HG03135 (cell line): ENCODE results near the gene CYP2C19.
"Not testable (repeated sequence)": the region's sequence is repeated elsewhere in the genome, so short reads cannot be mapped to it uniquely, and the experiment has no call there.

Experiments used
- ATAC-seq: cut with Tn5 transposase; IDR thresholded peaks from one replicate; pipeline ENCODE4 v1.9.1; 2021; ENCODE audit warnings: mild to moderate bottlenecking, moderate library complexity; ENCODE audit not compliant: unreplicated experiment

Gene CYP2C19

GRCh38 chr10:94762393-94762792 is at the start of gene CYP2C19:
CYP2C19 (plus strand) TSS chr10:94762681; CDS start chr10:94762706, 25 bp downstream.
- no peak for ATAC-seq

GRCh38 chr10:94725871-94726270 is 36.6 kb upstream of the CYP2C19 start:
- ATAC-seq: no peak

GRCh38 chr10:94735197-94735596 is 27.3 kb upstream of the CYP2C19 start:
- ATAC-seq: no peak

GRCh38 chr10:94738588-94738987 is 23.9 kb upstream of the CYP2C19 start:
- no peak for ATAC-seq

- ATAC-seq: no peak
Observed at GRCh38 chr10:94747137-94747536, 15.3 kb upstream of the CYP2C19 start.

GRCh38 chr10:94747838-94748237 is 14.6 kb upstream of the CYP2C19 start:
- no peak for ATAC-seq

- no peak for ATAC-seq
Observed at GRCh38 chr10:94757916-94758315, 4.6 kb upstream of the CYP2C19 start.

- ATAC-seq: no peak
Observed at GRCh38 chr10:94760586-94761178, 1.8 kb upstream of the CYP2C19 start.

GRCh38 chr10:94775425-94775824 is 12.9 kb downstream of the CYP2C19 start:
- not testable (repeated sequence) for ATAC-seq

GRCh38 chr10:94777886-94778458 is 15.5 kb downstream of the CYP2C19 start:
- no peak for ATAC-seq

GRCh38 chr10:94780844-94781243 is 18.4 kb downstream of the CYP2C19 start:
- ATAC-seq: no peak

GRCh38 chr10:94784256-94784655 is 21.8 kb downstream of the CYP2C19 start:
- ATAC-seq: no peak

GRCh38 chr10:94785211-94785610 is 22.7 kb downstream of the CYP2C19 start:
- no peak for ATAC-seq

GRCh38 chr10:94800551-94800950 is 38.1 kb downstream of the CYP2C19 start:
- ATAC-seq: not testable (repeated sequence)

- no peak for ATAC-seq
Observed at GRCh38 chr10:94803307-94803706, 40.8 kb downstream of the CYP2C19 start.

GRCh38 chr10:94830025-94830424 is 67.5 kb downstream of the CYP2C19 start:
- not testable (repeated sequence) for ATAC-seq

GRCh38 chr10:94846204-94846603 is 83.7 kb downstream of the CYP2C19 start:
- no peak for ATAC-seq

- no peak for ATAC-seq
Observed at GRCh38 chr10:94850766-94851165, 88.3 kb downstream of the CYP2C19 start.

- ATAC-seq: no peak
Observed at GRCh38 chr10:94851263-94851662, 88.8 kb downstream of the CYP2C19 start.

GRCh38 chr10:94852438-94852837 is 90.0 kb downstream of the CYP2C19 start:
- ATAC-seq: no peak

- no peak for ATAC-seq
Observed at GRCh38 chr10:94853065-94853464, 90.6 kb downstream of the CYP2C19 start.

GRCh38 chr10:94858005-94858404 is 95.5 kb downstream of the CYP2C19 start:
- ATAC-seq: no peak

- ATAC-seq: no peak
Observed at GRCh38 chr10:94859086-94859485, 96.6 kb downstream of the CYP2C19 start.
